SU-DHL-6 (cell line): ENCODE data around the gene ZNF587.

Experiments used
- CTCF ChIP-seq: fragments of 200-600 bp; sonication (generic); IDR thresholded peaks from one replicate; pipeline ENCODE4 v1.5.1; 2017; ENCODE audit warnings: antibody characterized with exemption, mild to moderate bottlenecking, low read length, moderate library complexity; ENCODE audit not compliant: insufficient read depth, poor library complexity, severe bottlenecking
- EZH2phosphoT487 ChIP-seq: fragments of 200-600 bp; sonication (generic), shearing (Covaris generic); conservative IDR thresholded peaks from 2 replicates; pipeline ENCODE4 v1.6.1; 2018; ENCODE audit warnings: mild to moderate bottlenecking, antibody characterized with exemption, low read length, moderate library complexity, mixed read lengths

GRCh38 chr19:57818378-57818777, 31.3 kb upstream of the ZNF587 start:
- TF ChIP-seq CTCF, result no peak
- TF ChIP-seq EZH2phosphoT487, result no peak
